GM19099 (cell line): ENCODE results near the gene MTA1.

ENCODE experiments used
- POLR2A ChIP-seq: IDR thresholded peaks from 3 replicates; pipeline ENCODE4 v1.6.1; 2011; ENCODE audit warnings: low read depth; ENCODE audit not compliant: insufficient read length; ENCODE audit errors: extremely low read depth

Gene MTA1

DNA sequence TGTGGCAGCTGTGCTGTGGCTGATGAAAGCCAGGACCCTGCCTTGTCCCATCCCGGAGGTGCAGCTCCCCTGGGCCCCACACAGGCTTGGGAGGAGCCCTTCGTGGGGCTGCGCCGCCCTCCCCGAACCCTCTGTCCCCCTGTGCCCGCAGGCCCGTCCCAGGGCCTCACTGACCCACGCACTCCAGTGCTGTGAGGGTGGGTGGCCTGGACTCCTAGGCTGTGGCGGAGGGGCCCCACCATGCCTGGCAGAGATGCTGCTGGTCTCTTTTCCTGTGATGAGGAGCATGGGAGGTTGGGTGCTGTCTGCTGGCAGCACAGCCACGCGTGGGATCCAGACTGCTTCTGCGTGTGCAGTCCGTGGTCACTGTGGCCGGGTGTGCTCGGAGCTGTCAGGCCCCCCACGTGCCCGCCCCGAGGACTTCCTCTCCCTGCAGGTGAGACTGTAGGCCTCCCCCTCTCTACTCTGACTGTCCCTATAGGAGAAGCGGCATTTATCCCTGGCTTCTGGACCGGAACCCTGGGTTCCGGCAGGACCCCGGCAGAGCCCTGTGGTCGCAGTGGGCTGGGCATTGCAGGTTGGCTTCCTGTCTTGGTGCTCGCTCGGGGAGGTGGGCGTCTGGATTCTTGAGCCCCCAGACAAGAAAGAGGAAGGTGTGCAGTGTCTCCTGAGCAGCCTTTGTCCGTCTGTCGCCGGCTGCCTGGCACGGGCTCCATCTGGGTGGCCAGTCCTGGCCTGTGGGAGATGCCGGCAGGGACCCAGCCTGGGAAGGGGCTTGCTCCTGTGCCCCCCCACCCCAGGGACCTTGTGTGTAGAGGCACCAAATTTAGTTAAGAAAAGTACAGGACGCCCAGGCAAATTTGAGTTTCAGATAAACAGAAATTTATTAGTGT is 2.3 kb downstream of the MTA1 start:
- TF ChIP-seq POLR2A, result no peak

GRCh38 chr14:105422695-105423487 is 3.3 kb downstream of the MTA1 start:
- TF ChIP-seq POLR2A, result no peak

GRCh38 chr14:105423488-105424195 is 4.0 kb downstream of the MTA1 start:
- no peak for TF ChIP-seq POLR2A

- TF ChIP-seq POLR2A, result no peak
Measured at GRCh38 chr14:105424861-105425260, 5.2 kb downstream of the MTA1 start.

- no peak for TF ChIP-seq POLR2A
Measured at GRCh38 chr14:105425823-105426247, 6.2 kb downstream of the MTA1 start.

DNA sequence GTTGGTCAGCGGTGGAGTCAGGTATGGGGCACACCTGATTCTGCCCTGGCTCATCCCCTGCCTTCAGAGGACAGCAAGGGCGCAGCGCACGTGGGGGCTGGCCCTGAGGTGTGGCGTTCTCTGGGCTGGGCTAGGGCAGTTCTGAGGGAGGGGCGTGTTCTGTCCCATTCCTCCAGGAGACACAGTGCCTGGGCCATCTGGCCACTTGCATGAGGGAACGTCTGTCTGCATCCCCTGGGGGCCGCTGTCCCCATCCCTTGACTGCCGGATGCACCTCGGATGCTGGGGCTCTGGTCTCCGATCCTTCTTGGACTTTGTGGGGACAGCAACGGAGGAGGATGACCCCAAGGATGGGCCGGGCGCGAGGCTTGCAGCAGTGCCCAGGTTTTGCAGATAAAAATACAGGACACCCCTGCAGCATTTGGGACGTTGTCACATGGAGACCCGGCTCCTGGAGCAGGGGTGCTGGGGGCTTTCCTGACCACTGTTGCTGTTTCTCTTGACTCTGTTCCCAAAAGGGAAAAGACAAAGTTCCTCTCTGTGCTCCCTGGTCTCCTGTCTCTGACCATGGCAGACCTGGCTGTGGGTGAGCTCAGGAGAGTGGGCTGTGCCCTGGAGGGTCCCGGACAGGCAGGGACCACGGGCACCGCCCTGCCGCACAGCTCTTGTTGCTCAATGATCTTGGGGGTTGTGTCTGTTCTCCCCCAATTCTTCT is 6.9 kb downstream of the MTA1 start:
- TF ChIP-seq POLR2A, result no peak

- TF ChIP-seq POLR2A, result no peak
Measured at GRCh38 chr14:105427412-105427811, 7.8 kb downstream of the MTA1 start.

GRCh38 chr14:105427936-105428485 is 8.4 kb downstream of the MTA1 start:
- TF ChIP-seq POLR2A, result no peak

GRCh38 chr14:105430042-105430441 is 10.4 kb downstream of the MTA1 start:
- TF ChIP-seq POLR2A, result no peak

- TF ChIP-seq POLR2A, result no peak
Measured at GRCh38 chr14:105430565-105430964, 10.9 kb downstream of the MTA1 start.

DNA sequence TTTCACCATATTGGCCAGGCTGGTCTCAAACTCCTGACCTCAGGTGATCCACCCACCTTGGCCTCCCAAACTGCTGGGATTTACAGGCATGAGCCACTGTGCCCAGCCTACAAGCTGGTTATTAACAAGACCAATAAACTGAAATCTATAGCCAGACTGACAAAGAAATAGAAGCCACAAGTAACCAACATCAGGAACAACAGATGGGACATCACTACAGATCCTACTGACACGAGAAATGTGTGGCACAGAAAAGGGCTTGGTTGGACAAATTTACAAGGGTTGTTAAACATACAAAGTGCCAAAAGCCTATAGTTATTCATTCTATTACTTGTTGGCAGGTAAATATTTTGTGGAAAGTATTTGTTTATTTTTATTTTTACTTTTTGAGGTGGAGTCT is 11.6 kb downstream of the MTA1 start:
- no peak for TF ChIP-seq POLR2A

DNA sequence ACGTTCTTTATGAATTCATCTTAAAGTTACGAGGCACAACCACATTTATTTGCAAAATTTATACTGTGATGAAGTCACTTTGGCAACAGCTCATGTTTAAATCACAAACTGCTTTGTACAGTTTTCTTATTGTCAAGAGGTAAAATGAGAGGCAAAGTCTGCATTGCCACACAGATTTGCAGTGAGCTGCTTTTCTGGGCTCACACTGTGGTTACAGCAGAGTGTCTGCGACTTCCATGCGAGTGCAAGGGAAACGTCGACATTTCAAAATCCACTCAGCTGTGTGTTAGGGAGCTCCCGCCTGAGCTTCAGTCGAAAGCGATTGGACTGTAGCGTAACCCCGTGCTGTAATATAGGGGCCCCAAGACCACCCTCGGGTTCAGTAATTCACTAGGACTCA is 13.0 kb downstream of the MTA1 start:
- TF ChIP-seq POLR2A, result no peak

- no peak for TF ChIP-seq POLR2A
Measured at GRCh38 chr14:105433161-105433605, 13.6 kb downstream of the MTA1 start.

GRCh38 chr14:105436402-105436801 is 16.8 kb downstream of the MTA1 start:
- no peak for TF ChIP-seq POLR2A
